ENCODE measurements around the gene EFCAB5. TPM values are rescaled to one million over a fixed set of nuclear protein-coding genes. Genes with fewer than 3 reads are reported as not detected.

Gene EFCAB5
- total RNA-seq, 2 donors from 2014 or later, result 1.3 to 1.6 TPM

DNA sequence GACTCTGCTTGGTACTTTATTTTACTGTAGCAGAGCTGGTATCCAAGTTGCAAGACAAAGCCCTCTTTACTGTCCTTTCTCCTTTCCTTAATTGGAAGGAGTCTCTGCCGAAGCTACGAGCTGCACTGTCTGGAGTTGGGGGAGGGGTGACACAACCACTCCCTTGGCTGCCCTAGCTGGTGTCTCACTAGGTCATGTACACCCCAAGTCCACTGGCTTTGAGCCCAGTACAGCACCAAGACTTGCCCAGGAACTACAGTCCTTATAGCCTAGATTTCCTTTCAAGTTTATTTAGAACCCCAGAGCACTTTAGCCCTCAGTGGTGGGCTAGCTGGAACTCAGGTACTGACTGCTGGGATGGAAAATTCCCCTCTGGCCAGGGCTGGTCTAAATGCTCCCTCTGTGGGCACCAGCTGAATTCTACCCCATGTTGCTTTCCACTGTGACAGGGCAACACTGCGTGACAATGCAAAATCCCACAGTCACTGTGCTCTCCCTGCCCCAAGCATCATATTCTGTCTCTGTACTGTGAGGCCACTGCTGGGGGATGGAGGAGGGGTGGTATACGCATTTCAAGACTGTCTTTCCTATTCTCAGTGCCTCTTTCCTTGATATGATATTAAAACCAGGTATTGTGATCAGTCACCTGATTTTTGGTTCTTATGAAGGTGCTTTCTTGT lies 18.4 kb downstream of the EFCAB5 start:
- TF ChIP-seq, protein P1, sequence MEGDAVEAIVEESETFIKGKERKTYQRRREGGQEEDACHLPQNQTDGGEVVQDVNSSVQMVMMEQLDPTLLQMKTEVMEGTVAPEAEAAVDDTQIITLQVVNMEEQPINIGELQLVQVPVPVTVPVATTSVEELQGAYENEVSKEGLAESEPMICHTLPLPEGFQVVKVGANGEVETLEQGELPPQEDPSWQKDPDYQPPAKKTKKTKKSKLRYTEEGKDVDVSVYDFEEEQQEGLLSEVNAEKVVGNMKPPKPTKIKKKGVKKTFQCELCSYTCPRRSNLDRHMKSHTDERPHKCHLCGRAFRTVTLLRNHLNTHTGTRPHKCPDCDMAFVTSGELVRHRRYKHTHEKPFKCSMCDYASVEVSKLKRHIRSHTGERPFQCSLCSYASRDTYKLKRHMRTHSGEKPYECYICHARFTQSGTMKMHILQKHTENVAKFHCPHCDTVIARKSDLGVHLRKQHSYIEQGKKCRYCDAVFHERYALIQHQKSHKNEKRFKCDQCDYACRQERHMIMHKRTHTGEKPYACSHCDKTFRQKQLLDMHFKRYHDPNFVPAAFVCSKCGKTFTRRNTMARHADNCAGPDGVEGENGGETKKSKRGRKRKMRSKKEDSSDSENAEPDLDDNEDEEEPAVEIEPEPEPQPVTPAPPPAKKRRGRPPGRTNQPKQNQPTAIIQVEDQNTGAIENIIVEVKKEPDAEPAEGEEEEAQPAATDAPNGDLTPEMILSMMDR (IDR thresholded peaks at IDR 0.05), result no peak
- H3K27me3 ChIP-seq, result no peaks in the 10 kb centered on the region
- intact Hi-C loops (cut with DNase I), result no loop called here
- no peak overlapping the region for H3K4me3 ChIP-seq
- no peaks in the 10 kb centered on the region for H3K9me3 ChIP-seq
- H3K36me3 ChIP-seq, result no peaks in the 10 kb centered on the region
- no peak for DNase-seq
- H3K9ac ChIP-seq (ENCODE audit: low read depth in 2 of 2, low read length in 2 of 2), result no peak overlapping the region
- no peaks in the 10 kb centered on the region for H3K4me1 ChIP-seq
- no peak overlapping the region for H3K27ac ChIP-seq

DNA sequence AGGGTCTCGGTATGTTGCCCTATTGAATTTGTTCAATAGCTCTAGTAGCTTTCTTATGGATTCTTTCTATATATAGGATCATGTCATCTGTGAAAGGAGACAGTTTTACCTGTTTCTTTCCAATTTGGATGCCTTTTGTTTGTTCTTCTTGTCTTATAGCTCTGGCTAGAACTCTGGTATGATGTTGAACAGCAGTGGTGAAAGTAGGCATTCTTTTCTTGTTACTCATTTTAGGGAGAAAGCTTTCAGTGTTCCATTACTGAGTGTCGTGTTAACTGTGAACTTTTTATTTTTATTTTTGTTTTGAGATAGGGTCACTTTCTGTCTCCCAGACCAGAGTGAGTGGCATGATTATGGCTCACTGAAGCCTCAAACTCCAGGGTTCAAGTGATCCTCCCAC lies 21.2 kb downstream of the EFCAB5 start:
- no peak for DNase-seq
- intact Hi-C loops (cut with DNase I), result no loop called here
- TF ChIP-seq, protein P1 (IDR thresholded peaks at IDR 0.05), result no peak
- Histone ChIP-seq H3K9me3 (no peaks in the 10 kb centered on the region), H3K36me3 (no peaks in the 10 kb centered on the region), H3K27me3 (no peaks in the 10 kb centered on the region), H3K4me1 (no peaks in the 10 kb centered on the region), H3K4me3 (no peak overlapping the region), H3K27ac (no peak overlapping the region), H3K9ac (ENCODE audit: low read depth in 2 of 2, low read length in 2 of 2) (no peak overlapping the region)

GRCh38 chr17:29968271-29968670 lies 26.8 kb downstream of the EFCAB5 start:
- H3K36me3 ChIP-seq, result no peaks in the 10 kb centered on the region
- H3K4me3 ChIP-seq, result no peak overlapping the region
- no peak overlapping the region for H3K27ac ChIP-seq
- intact Hi-C loops (cut with DNase I), result no loop called here
- H3K9me3 ChIP-seq, result no peaks in the 10 kb centered on the region
- H3K9ac ChIP-seq (ENCODE audit: low read depth in 2 of 2, low read length in 2 of 2), result no peak overlapping the region
- TF ChIP-seq, protein P1 (IDR thresholded peaks at IDR 0.05), result no peak
- no peaks in the 10 kb centered on the region for H3K4me1 ChIP-seq
- H3K27me3 ChIP-seq, result no peaks in the 10 kb centered on the region
- DNase-seq, result no peak

GRCh38 chr17:29972277-29972676 lies 30.8 kb downstream of the EFCAB5 start:
- no peak overlapping the region for H3K9ac ChIP-seq (ENCODE audit: low read depth in 2 of 2, low read length in 2 of 2)
- H3K9me3 ChIP-seq, result no peaks in the 10 kb centered on the region
- no peak for DNase-seq
- TF ChIP-seq, protein P1 (IDR thresholded peaks at IDR 0.05), result no peak
- H3K36me3 ChIP-seq, result no peaks in the 10 kb centered on the region
- H3K4me1 ChIP-seq, result no peaks in the 10 kb centered on the region
- H3K4me3 ChIP-seq, result no peak overlapping the region
- no peaks in the 10 kb centered on the region for H3K27me3 ChIP-seq
- H3K27ac ChIP-seq, result no peak overlapping the region
- intact Hi-C loops (cut with DNase I), result no loop called here

DNA sequence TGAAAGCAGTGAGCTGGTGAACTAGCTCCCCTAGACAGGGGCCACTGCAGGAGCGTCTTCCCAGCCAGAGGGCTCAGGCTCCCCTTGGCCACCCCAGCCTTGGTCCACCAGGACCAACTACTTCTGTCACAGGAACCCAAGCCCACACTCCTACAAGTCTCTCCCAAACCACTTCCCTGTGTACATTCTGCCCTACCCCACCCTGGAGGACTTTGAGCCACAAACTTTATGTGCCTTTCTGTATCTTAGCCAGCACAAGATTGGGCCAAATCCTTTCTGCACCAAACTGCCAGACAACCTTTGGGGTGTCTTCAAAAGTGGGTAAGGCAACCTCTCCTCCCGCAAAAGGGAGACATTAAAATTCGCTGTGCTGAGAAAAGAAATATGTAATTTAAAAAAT lies 31.6 kb downstream of the EFCAB5 start:
- intact Hi-C loops (cut with DNase I), result no loop called here
- peak; percentile 66 for DNase-seq
- no peak overlapping the region for H3K27ac ChIP-seq

More for the DNA sequence above, 31.6 kb downstream of the EFCAB5 start:
- no peaks in the 10 kb centered on the region for H3K36me3 ChIP-seq
- no peak overlapping the region for H3K9ac ChIP-seq (ENCODE audit: low read depth in 2 of 2, low read length in 2 of 2)
- TF ChIP-seq, protein P1 (IDR thresholded peaks at IDR 0.05), result no peak
- H3K4me1 ChIP-seq, result no peaks in the 10 kb centered on the region
- H3K9me3 ChIP-seq, result no peaks in the 10 kb centered on the region
- H3K27me3 ChIP-seq, result no peaks in the 10 kb centered on the region
- H3K4me3 ChIP-seq, result no peak overlapping the region

All from colonic mucosa (tissue), 4 donors.